Osteocyte (in vitro differentiated cells): ENCODE measurements around the gene CFAP61. TPM values are rescaled to one million over a fixed set of nuclear protein-coding genes. Genes with fewer than 3 reads are reported as not detected.

Source experiments
- DNase-seq: peaks from one replicate; pipeline ENCODE4 v3.0.0; 2021; ENCODE audit warnings: mixed read lengths; ENCODE audit not compliant: unreplicated experiment; ENCODE audit errors: extremely low spot score
- H3K27ac Mint-ChIP-seq: one replicate; pipeline ENCODE4 v1.8.0; 2021; ENCODE audit warnings: mild to moderate bottlenecking, mixed read lengths; ENCODE audit not compliant: unreplicated experiment
- H3K27me3 Mint-ChIP-seq: one replicate; pipeline ENCODE4 v1.8.0; 2021; ENCODE audit warnings: mixed read lengths; ENCODE audit not compliant: unreplicated experiment
- H3K36me3 Mint-ChIP-seq: one replicate; pipeline ENCODE4 v1.8.0; 2021; ENCODE audit warnings: mixed read lengths; ENCODE audit not compliant: unreplicated experiment
- H3K4me1 Mint-ChIP-seq: one replicate; pipeline ENCODE4 v1.8.0; 2021; ENCODE audit warnings: mixed read lengths; ENCODE audit not compliant: unreplicated experiment
- H3K4me3 Mint-ChIP-seq: one replicate; pipeline ENCODE4 v1.8.0; 2021; ENCODE audit warnings: mild to moderate bottlenecking, moderate library complexity, mixed read lengths; ENCODE audit not compliant: unreplicated experiment
- H3K9me3 Mint-ChIP-seq: one replicate; pipeline ENCODE4 v1.8.0; 2021; ENCODE audit warnings: mixed read lengths; ENCODE audit not compliant: unreplicated experiment
- CTCF ChIP-seq: fragments of 200-600 bp; sonication (generic); IDR thresholded peaks from 2 replicates; pipeline ENCODE4 v1.5.0; 2021; ENCODE audit warnings: antibody characterized with exemption, mild to moderate bottlenecking, moderate library complexity
- total RNA-seq: library from RNA; stranded (reverse); gene quantifications from 2 replicates; pipeline ENCODE4 v1.2.1, GENCODE V29; 2021

The CFAP61 gene
- total RNA-seq, 1 donor from 2014 or later, result not detected

GRCh38 chr20:20219016-20219415, 166.7 kb downstream of the CFAP61 start:
- H3K27me3 Mint-ChIP-seq, result peaks cover 5% of the 10 kb centered on the region
- peaks cover 7% of the 10 kb centered on the region for H3K9me3 Mint-ChIP-seq
- H3K4me1 Mint-ChIP-seq, result no peaks in the 10 kb centered on the region
- no peak for DNase-seq
- no peak overlapping the region for H3K27ac Mint-ChIP-seq
- H3K36me3 Mint-ChIP-seq, result no peaks in the 10 kb centered on the region
- no peak for TF ChIP-seq CTCF
- H3K4me3 Mint-ChIP-seq, result no peak overlapping the region

- H3K4me3 Mint-ChIP-seq, result no peak overlapping the region
- H3K36me3 Mint-ChIP-seq, result no peaks in the 10 kb centered on the region
- TF ChIP-seq CTCF, result no peak
- peaks cover 7% of the 10 kb centered on the region for H3K9me3 Mint-ChIP-seq
- no peaks in the 10 kb centered on the region for H3K4me1 Mint-ChIP-seq
- no peak overlapping the region for H3K27ac Mint-ChIP-seq
- peaks cover 5% of the 10 kb centered on the region for H3K27me3 Mint-ChIP-seq
- no peak for DNase-seq
These were observed 167.8 kb downstream of the CFAP61 start for GRCh38 chr20:20220134-20220533.

- Mint-ChIP-seq H3K9me3 (peaks cover 2% of the 10 kb centered on the region), H3K4me3 (no peak overlapping the region), H3K27ac (no peak overlapping the region), H3K27me3 (peaks cover 3% of the 10 kb centered on the region), H3K4me1 (no peaks in the 10 kb centered on the region), H3K36me3 (no peaks in the 10 kb centered on the region)
- no peak for TF ChIP-seq CTCF
- DNase-seq, result no peak
These were observed 171.6 kb downstream of the CFAP61 start for GRCh38 chr20:20223981-20224380.

DNA sequence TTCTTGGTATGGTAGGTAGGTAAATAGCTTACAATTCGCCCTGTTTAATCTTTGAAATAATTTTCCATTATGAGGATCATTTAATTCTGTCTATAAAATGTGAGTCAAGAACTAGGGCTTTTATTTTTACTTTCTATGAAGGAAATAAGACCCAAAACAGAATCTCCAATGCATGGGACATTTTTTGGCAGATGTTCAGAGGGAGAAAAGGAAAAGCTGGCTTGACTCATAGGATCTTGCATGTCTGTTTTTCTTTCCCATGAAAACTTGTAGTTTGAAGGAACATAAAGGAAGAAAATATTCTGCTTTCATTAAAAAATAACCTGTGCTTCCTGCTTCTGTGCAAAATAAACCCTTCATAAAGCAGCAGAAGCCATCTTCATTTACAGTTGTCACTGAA, 172.5 kb downstream of the CFAP61 start:
- no peaks in the 10 kb centered on the region for H3K36me3 Mint-ChIP-seq
- H3K9me3 Mint-ChIP-seq, result no peaks in the 10 kb centered on the region
- H3K27me3 Mint-ChIP-seq, result peaks cover 3% of the 10 kb centered on the region
- DNase-seq, result no peak
- no peaks in the 10 kb centered on the region for H3K4me1 Mint-ChIP-seq
- H3K27ac Mint-ChIP-seq, result no peak overlapping the region
- no peak overlapping the region for H3K4me3 Mint-ChIP-seq
- TF ChIP-seq CTCF, result no peak

DNA sequence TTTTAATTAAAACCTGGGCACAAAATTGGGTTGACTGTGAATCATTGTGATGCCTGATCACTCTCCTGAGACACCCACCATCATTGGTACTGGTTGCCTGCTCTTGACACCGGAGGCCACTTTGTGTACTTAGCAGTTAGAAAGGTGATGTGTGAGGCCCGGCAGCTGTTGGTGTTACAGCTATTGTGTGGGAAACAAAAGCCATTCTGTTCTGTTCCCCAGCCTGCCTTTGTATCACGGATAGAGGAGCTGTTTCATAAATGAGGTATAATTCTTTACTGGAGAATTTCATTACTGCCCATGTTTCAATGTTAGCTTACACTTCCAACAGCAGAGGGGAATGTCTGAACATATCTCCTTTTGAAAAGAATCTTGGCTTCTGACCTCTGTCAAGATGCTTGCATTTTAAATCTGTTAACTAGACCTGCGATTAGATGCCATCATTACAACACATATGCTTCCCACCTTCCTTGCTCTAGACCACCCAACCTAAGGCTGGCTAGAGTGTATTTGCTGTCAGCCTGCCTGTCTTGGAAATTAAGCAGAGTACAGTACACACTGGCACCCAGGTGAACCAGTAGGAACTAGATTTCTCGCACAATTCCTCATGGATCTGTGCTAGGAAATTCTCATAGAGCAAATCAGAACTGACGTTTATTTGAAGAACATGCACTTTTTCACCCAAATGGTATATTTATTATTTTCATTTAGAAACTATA, 173.2 kb downstream of the CFAP61 start:
- Mint-ChIP-seq H3K9me3 (no peaks in the 10 kb centered on the region), H3K4me1 (no peaks in the 10 kb centered on the region), H3K4me3 (no peak overlapping the region), H3K27ac (no peak overlapping the region), H3K36me3 (no peaks in the 10 kb centered on the region), H3K27me3 (peaks cover 3% of the 10 kb centered on the region)
- DNase-seq, result no peak
- no peak for TF ChIP-seq CTCF
